Measurements from ENCODE around the gene PIK3CB. TPM values are rescaled to one million over a fixed set of nuclear protein-coding genes. Genes with fewer than 3 reads are reported as not detected.

PIK3CB gene
- total RNA-seq, 2 experiments from 2014 or later: 23.0 to 26.4 TPM

- Mint-ChIP-seq H3K36me3 (ENCODE audit: low read depth) (no peaks in the 10 kb centered on the region), H3K4me1 (ENCODE audit: low read depth) (no peaks in the 10 kb centered on the region), H3K27me3 (no peaks in the 10 kb centered on the region), H3K4me3 (no peak overlapping the region), H3K9me3 (no peaks in the 10 kb centered on the region), H3K27ac (no peak overlapping the region)
- intact Hi-C loops (cut with DNase I, micrococcal nuclease): no loop called here
- no peak for TF ChIP-seq CTCF (IDR thresholded peaks at IDR 0.05)
- Histone ChIP-seq H3K36me3 (ENCODE audit: insufficient read depth, low read length) (no peaks in the 10 kb centered on the region), H3K27ac (ENCODE audit: low read depth in 1 of 2, low read length in 2 of 2) (no peak overlapping the region), H3K9me3 (ENCODE audit: control insufficient read depth in 1 of 2, insufficient read depth in 1 of 2, low read length in 2 of 2) (no peaks in the 10 kb centered on the region), H3K27me3 (ENCODE audit: control insufficient read depth in 1 of 2, insufficient read depth in 2 of 2, low read length in 2 of 2) (no peaks in the 10 kb centered on the region), H3K4me3 (ENCODE audit: low read length) (no peak overlapping the region), H3K4me1 (ENCODE audit: insufficient read depth, low read length) (no peaks in the 10 kb centered on the region)
- ATAC-seq (ENCODE audit: poor library complexity) (no peak), DNase-seq (no peak)
- ChIA-PET POLR2A (no interaction called here), CTCF (interaction anchor here (1.9 kb wide), 1 partner anchor 297 kb away, joined by 6 read pairs; no protein-coding TSS in a partner anchor)
Measured at GRCh38 chr3:138625707-138626365, 208.9 kb downstream of the PIK3CB start.

- Histone ChIP-seq H3K27ac (ENCODE audit: low read depth in 1 of 2, low read length in 2 of 2) (no peak overlapping the region), H3K36me3 (ENCODE audit: insufficient read depth, low read length) (no peaks in the 10 kb centered on the region), H3K27me3 (ENCODE audit: control insufficient read depth in 1 of 2, insufficient read depth in 2 of 2, low read length in 2 of 2) (no peaks in the 10 kb centered on the region), H3K9me3 (ENCODE audit: control insufficient read depth in 1 of 2, insufficient read depth in 1 of 2, low read length in 2 of 2) (no peaks in the 10 kb centered on the region), H3K4me1 (ENCODE audit: insufficient read depth, low read length) (no peaks in the 10 kb centered on the region), H3K4me3 (ENCODE audit: low read length) (no peak overlapping the region)
- no peak overlapping the region for H3K27ac Mint-ChIP-seq
- no peaks in the 10 kb centered on the region for H3K4me1 Mint-ChIP-seq (ENCODE audit: low read depth)
- ATAC-seq (ENCODE audit: poor library complexity) (no peak), DNase-seq (no peak)
- intact Hi-C loops (cut with DNase I, micrococcal nuclease): no loop called here
- H3K36me3 Mint-ChIP-seq (ENCODE audit: low read depth): no peaks in the 10 kb centered on the region
- H3K4me3 Mint-ChIP-seq: no peak overlapping the region
- no peak for TF ChIP-seq CTCF (IDR thresholded peaks at IDR 0.05)
- ChIA-PET POLR2A (no interaction called here), CTCF (no interaction called here)
- H3K9me3 Mint-ChIP-seq: no peaks in the 10 kb centered on the region
- no peaks in the 10 kb centered on the region for H3K27me3 Mint-ChIP-seq
Measured at GRCh38 chr3:138624518-138624917, 210.2 kb downstream of the PIK3CB start.

GRCh38 chr3:138620431-138620830 lies 214.3 kb downstream of the PIK3CB start:
- Histone ChIP-seq H3K27me3 (ENCODE audit: control insufficient read depth in 1 of 2, insufficient read depth in 2 of 2, low read length in 2 of 2) (no peaks in the 10 kb centered on the region), H3K4me1 (ENCODE audit: insufficient read depth, low read length) (no peaks in the 10 kb centered on the region), H3K4me3 (ENCODE audit: low read length) (no peak overlapping the region), H3K36me3 (ENCODE audit: insufficient read depth, low read length) (no peaks in the 10 kb centered on the region), H3K9me3 (ENCODE audit: control insufficient read depth in 1 of 2, insufficient read depth in 1 of 2, low read length in 2 of 2) (no peaks in the 10 kb centered on the region), H3K27ac (ENCODE audit: low read depth in 1 of 2, low read length in 2 of 2) (no peak overlapping the region)
- intact Hi-C loops (cut with DNase I, micrococcal nuclease): no loop called here
- Mint-ChIP-seq H3K27ac (no peak overlapping the region), H3K4me3 (no peak overlapping the region), H3K9me3 (no peaks in the 10 kb centered on the region), H3K4me1 (ENCODE audit: low read depth) (no peaks in the 10 kb centered on the region), H3K27me3 (no peaks in the 10 kb centered on the region), H3K36me3 (ENCODE audit: low read depth) (no peaks in the 10 kb centered on the region)
- DNase-seq (no peak), ATAC-seq (ENCODE audit: poor library complexity) (no peak)
- TF ChIP-seq CTCF (IDR thresholded peaks at IDR 0.05): no peak
- CTCF ChIA-PET: no interaction called here
- POLR2A ChIA-PET: no interaction called here
